Natural killer cell (primary cell): ENCODE data around the gene RAB11FIP3. TPM values are rescaled to one million over a fixed set of nuclear protein-coding genes. Genes with fewer than 3 reads are reported as not detected.

Experiments used
- ATAC-seq, 3 donors: fragments of 150-1000 bp in 2 of 3; fragments of 200-7000 bp in 1 of 3; cut with Tn5 transposase; 1 replicate in 1 of 3; 2 replicates in 2 of 3; pipeline ENCODE4 v1.10.0; 2021; ENCODE audit warnings: mild to moderate bottlenecking in 2 of 3, moderate library complexity in 2 of 3
- DNase-seq, 2 donors: peaks; one replicate each; pipeline versions ENCODE4 v3.0.0 to v3.0.0-alpha.2; 2013 to 2021; ENCODE audit warnings: mixed read lengths in 1 of 2
- H3K27ac ChIP-seq: one replicate; pipeline ENCODE4 v1.5.1; 2013; ENCODE audit warnings: mild to moderate bottlenecking, low read length
- H3K27me3 ChIP-seq: one replicate; pipeline ENCODE4 v1.6.1; 2013; ENCODE audit warnings: low read length; ENCODE audit not compliant: control insufficient read depth, insufficient read depth
- H3K36me3 ChIP-seq: one replicate; pipeline ENCODE4 v1.6.1; 2013; ENCODE audit warnings: low read length; ENCODE audit not compliant: control insufficient read depth, insufficient read depth
- H3K4me1 ChIP-seq: one replicate; pipeline ENCODE4 v1.6.1; 2013; ENCODE audit warnings: low read length; ENCODE audit not compliant: control insufficient read depth, insufficient read depth
- H3K4me3 ChIP-seq: one replicate; pipeline ENCODE4 v1.5.1; 2013; ENCODE audit warnings: low read length
- H3K9me3 ChIP-seq: one replicate; pipeline ENCODE4 v1.6.1; 2013; ENCODE audit warnings: low read length; ENCODE audit not compliant: control insufficient read depth, insufficient read depth
- H3K27ac Mint-ChIP-seq, 2 donors: one replicate each; pipeline ENCODE4 v1.8.0; 2022; ENCODE audit warnings: mild to moderate bottlenecking in 2 of 2, mixed read lengths in 2 of 2, moderate library complexity in 1 of 2
- H3K27me3 Mint-ChIP-seq, 2 donors: one replicate each; pipeline ENCODE4 v1.8.0; 2022; ENCODE audit warnings: low read depth in 2 of 2, mixed read lengths in 2 of 2
- H3K36me3 Mint-ChIP-seq: one replicate; pipeline ENCODE4 v1.8.0; 2022; ENCODE audit warnings: mixed read lengths
- H3K4me1 Mint-ChIP-seq, 2 donors: one replicate each; pipeline ENCODE4 v1.8.0; 2022; ENCODE audit warnings: mixed read lengths in 2 of 2
- H3K4me3 Mint-ChIP-seq: one replicate; pipeline ENCODE4 v1.8.0; 2022; ENCODE audit warnings: mild to moderate bottlenecking, moderate library complexity, mixed read lengths
- H3K9me3 Mint-ChIP-seq, 2 donors: one replicate each; pipeline ENCODE4 v1.8.0; 2022; ENCODE audit warnings: mixed read lengths in 2 of 2
- CTCF ChIP-seq: fragments of 200-600 bp; IDR thresholded peaks from one replicate; pipeline ENCODE4 v1.8.0; 2022; ENCODE audit warnings: antibody characterized with exemption
- WGBS: methylation state at CpG from one replicate; pipeline ENCODE4 v1.1.7; 2013; ENCODE audit warnings: missing lambda C conversion rate; ENCODE audit not compliant: insufficient coverage; 5-methylcytosine and 5-hydroxymethylcytosine counted together
- intact Hi-C: fragments of 100-400 bp; cut with micrococcal nuclease; formaldehyde crosslinking; loops from one replicate; pipeline ENCODE4 v1.14.2; 2022
- total RNA-seq, 4 donors: library from RNA; stranded (reverse); fragments of 120-200 nt in 1 of 4; gene quantifications; one replicate each; pipeline versions ENCODE4 v1.2.3 to v1.2.4, GENCODE V29; 2013 to 2022

Gene RAB11FIP3
- total RNA-seq, 3 donors from 2014 or later (not counting 1 experiment from before 2014, with no cell fraction given), result 51.0 to 61.2 (median 55.3) TPM

GRCh38 chr16:555528-556473 is 130.4 kb downstream of the RAB11FIP3 start:
- Histone ChIP-seq H3K9me3 (no peaks in the 10 kb centered on the region), H3K4me1 (no peaks in the 10 kb centered on the region), H3K27ac (no peak overlapping the region), H3K36me3 (peaks cover 8% of the 10 kb centered on the region), H3K27me3 (peaks cover 5% of the 10 kb centered on the region), H3K4me3 (no peak overlapping the region)
- peaks cover 0 to 4% of the 10 kb centered on the region in 2 donors for H3K27me3 Mint-ChIP-seq
- no peaks in the 10 kb centered on the region for H3K36me3 Mint-ChIP-seq
- WGBS, result 89% methylated on average over 31 of the region's 32 CpGs
- no peaks in the 10 kb centered on the region for H3K9me3 Mint-ChIP-seq
- no peak overlapping the region for H3K27ac Mint-ChIP-seq
- H3K4me1 Mint-ChIP-seq, result no peaks in the 10 kb centered on the region
- DNase-seq, result no peak
- no peak for ATAC-seq
- intact Hi-C loops, result no loop called here
- H3K4me3 Mint-ChIP-seq, result no peak overlapping the region
- TF ChIP-seq CTCF, result no peak

GRCh38 chr16:556474-557173 is 131.2 kb downstream of the RAB11FIP3 start:
- no peaks in the 10 kb centered on the region for H3K4me1 ChIP-seq
- peaks cover 7% of the 10 kb centered on the region for H3K36me3 ChIP-seq
- Mint-ChIP-seq H3K4me1 (no peaks in the 10 kb centered on the region), H3K9me3 (no peaks in the 10 kb centered on the region), H3K36me3 (no peaks in the 10 kb centered on the region), H3K4me3 (no peak overlapping the region), H3K27me3 (peaks cover 0 to 4% of the 10 kb centered on the region in 2 donors), H3K27ac (no peak overlapping the region)
- no peak for TF ChIP-seq CTCF
- ATAC-seq (no peak), DNase-seq (no peak)
- no peak overlapping the region for H3K4me3 ChIP-seq
- H3K9me3 ChIP-seq, result no peaks in the 10 kb centered on the region
- no peak overlapping the region for H3K27ac ChIP-seq
- H3K27me3 ChIP-seq, result peaks cover 10% of the 10 kb centered on the region
- intact Hi-C loops, result no loop called here
- WGBS, result 92% methylated on average over 32 of the region's 32 CpGs

GRCh38 chr16:557463-558297 is 132.2 kb downstream of the RAB11FIP3 start:
- Mint-ChIP-seq H3K4me3 (no peak overlapping the region), H3K27me3 (peaks cover 0 to 4% of the 10 kb centered on the region in 2 donors), H3K9me3 (no peaks in the 10 kb centered on the region), H3K4me1 (no peaks in the 10 kb centered on the region), H3K36me3 (no peaks in the 10 kb centered on the region), H3K27ac (no peak overlapping the region)
- no peak overlapping the region for H3K4me3 ChIP-seq
- no peak overlapping the region for H3K27ac ChIP-seq
- intact Hi-C loops, result no loop called here
- peaks cover 3% of the 10 kb centered on the region for H3K36me3 ChIP-seq
- no peaks in the 10 kb centered on the region for H3K9me3 ChIP-seq
- no peaks in the 10 kb centered on the region for H3K4me1 ChIP-seq
- no peak for TF ChIP-seq CTCF
- H3K27me3 ChIP-seq, result peaks cover 10% of the 10 kb centered on the region
- ATAC-seq (no peak), DNase-seq (no peak)
- WGBS, result 73% methylated on average over 23 of the region's 23 CpGs
